SHP77 treated with DMSO at 0.1 percent for 48 hours (cell line): ENCODE measurements around the gene TAB2.
"Not testable (repeated sequence)": the region's sequence is repeated elsewhere in the genome, so short reads cannot be mapped to it uniquely, and the experiment has no call there.

ENCODE experiments used
- DNase-seq: peaks from one replicate; lab custom pipeline; 2025; lab: John Stamatoyannopoulos, UW

Gene TAB2

GRCh38 chr6:149333266-149333620 is 15.7 kb downstream of the TAB2 start:
- DNase-seq, result no peak

GRCh38 chr6:149334201-149334600 is 16.7 kb downstream of the TAB2 start:
- DNase-seq, result no peak

- no peak for DNase-seq
These were observed 17.2 kb downstream of the TAB2 start for GRCh38 chr6:149334682-149335160.

GRCh38 chr6:149335924-149336608 is 18.6 kb downstream of the TAB2 start:
- DNase-seq, result no peak

GRCh38 chr6:149336609-149336928 is 19.1 kb downstream of the TAB2 start:
- no peak for DNase-seq

- DNase-seq, result no peak
These were observed 19.8 kb downstream of the TAB2 start for GRCh38 chr6:149337320-149337719.

- DNase-seq, result no peak
These were observed 22.7 kb downstream of the TAB2 start for GRCh38 chr6:149340200-149340599.

GRCh38 chr6:149342525-149342924 is 25.0 kb downstream of the TAB2 start:
- DNase-seq, result no peak

- no peak for DNase-seq
These were observed 26.0 kb downstream of the TAB2 start for GRCh38 chr6:149343501-149343900.

GRCh38 chr6:149346078-149346477 is 28.6 kb downstream of the TAB2 start:
- DNase-seq, result no peak

GRCh38 chr6:149347067-149347466 is 29.6 kb downstream of the TAB2 start:
- DNase-seq, result no peak

- not testable (repeated sequence) for DNase-seq
These were observed 31.8 kb downstream of the TAB2 start for GRCh38 chr6:149349279-149349678.

- DNase-seq, result no peak
These were observed 36.5 kb downstream of the TAB2 start for GRCh38 chr6:149354009-149354408.

- no peak for DNase-seq
These were observed 38.7 kb downstream of the TAB2 start for GRCh38 chr6:149356081-149356750.

GRCh38 chr6:149357726-149358538 is 40.4 kb downstream of the TAB2 start:
- DNase-seq, result no peak

- no peak for DNase-seq
These were observed 41.9 kb downstream of the TAB2 start for GRCh38 chr6:149359440-149359839.

GRCh38 chr6:149360536-149360935 is 43.0 kb downstream of the TAB2 start:
- no peak for DNase-seq

- no peak for DNase-seq
These were observed 44.8 kb downstream of the TAB2 start for GRCh38 chr6:149362289-149362688.

- DNase-seq, result no peak
These were observed 45.6 kb downstream of the TAB2 start for GRCh38 chr6:149363154-149363553.

- DNase-seq, result no peak
These were observed 47.0 kb downstream of the TAB2 start for GRCh38 chr6:149364557-149364956.

- DNase-seq, result no peak
These were observed 47.7 kb downstream of the TAB2 start for GRCh38 chr6:149365197-149365596.

GRCh38 chr6:149366267-149366921 is 48.9 kb downstream of the TAB2 start:
- DNase-seq, result no peak

GRCh38 chr6:149368065-149368464 is 50.6 kb downstream of the TAB2 start:
- DNase-seq, result no peak
